ENCODE results near the gene CCNB1IP1. TPM values are rescaled to one million over a fixed set of nuclear protein-coding genes. Genes with fewer than 3 reads are reported as not detected.
"Not testable (repeated sequence)": the region's sequence is repeated elsewhere in the genome, so short reads cannot be mapped to it uniquely, and the experiment has no call there.

CCNB1IP1 gene
- total RNA-seq, 2 donors from 2014 or later, result 34.6 to 47.8 TPM

DNA sequence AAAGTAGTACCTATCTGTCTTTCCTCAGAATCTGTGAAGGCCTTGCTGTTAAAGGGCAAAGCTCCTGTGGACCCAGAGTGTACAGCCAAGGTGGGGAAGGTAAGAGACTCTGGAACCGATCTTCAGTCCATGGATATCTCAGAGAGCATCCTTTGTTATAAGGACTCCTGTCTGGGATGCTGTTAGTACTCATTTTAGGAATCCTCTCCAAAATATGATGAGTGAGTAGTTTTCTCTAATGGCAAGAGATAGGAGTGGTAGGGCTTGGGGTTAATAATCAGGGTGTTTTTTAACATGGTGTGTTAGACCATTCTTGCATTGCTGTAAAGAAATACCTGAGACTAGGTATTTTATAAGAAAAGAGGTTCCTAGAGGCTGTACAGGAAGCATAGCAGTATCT, 12.3 kb upstream of the CCNB1IP1 start:
- intact Hi-C loops (cut with DNase I), result no loop called here
- Histone ChIP-seq H3K9me3 (no peaks in the 10 kb centered on the region), H3K4me1 (replicated peaks) (no peaks in the 10 kb centered on the region), H3K27me3 (replicated peaks; ENCODE audit: insufficient read depth) (no peaks in the 10 kb centered on the region), H3K27ac (no peak overlapping the region), H3K36me3 (no peaks in the 10 kb centered on the region), H3K4me3 (no peak overlapping the region)
- TF ChIP-seq POLR2A (IDR thresholded peaks at IDR 0.05), result no peak
- no peak for TF ChIP-seq POLR2AphosphoS5 (IDR thresholded peaks at IDR 0.05)
- 89% methylated on average over 1 of the region's 1 CpG for WGBS
- no peak for DNase-seq (ENCODE audit: low spot score)

DNA sequence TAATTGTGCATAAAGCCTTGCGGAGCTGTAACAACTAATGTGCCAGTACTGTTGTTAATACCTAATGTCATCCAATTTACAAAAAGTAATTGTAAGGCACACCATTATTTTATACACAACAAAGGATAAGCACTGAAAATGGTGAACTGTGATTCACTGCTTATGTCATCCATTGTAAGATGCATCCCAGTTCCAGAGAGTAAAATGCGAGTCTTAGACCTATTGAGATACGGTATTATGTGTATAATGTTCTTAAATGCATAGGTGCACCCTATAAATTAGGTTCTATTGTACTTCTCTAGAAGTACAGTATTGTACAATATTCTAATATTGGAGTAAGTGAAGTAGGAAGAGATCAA, 10.8 kb upstream of the CCNB1IP1 start:
- Histone ChIP-seq H3K36me3 (no peaks in the 10 kb centered on the region), H3K9me3 (no peaks in the 10 kb centered on the region), H3K27ac (peak overlapping the region; percentile 89), H3K4me3 (peak overlapping the region; percentile 56 to 68), H3K27me3 (replicated peaks; ENCODE audit: insufficient read depth) (no peaks in the 10 kb centered on the region), H3K4me1 (replicated peaks) (no peaks in the 10 kb centered on the region)
- TF ChIP-seq, protein P1, sequence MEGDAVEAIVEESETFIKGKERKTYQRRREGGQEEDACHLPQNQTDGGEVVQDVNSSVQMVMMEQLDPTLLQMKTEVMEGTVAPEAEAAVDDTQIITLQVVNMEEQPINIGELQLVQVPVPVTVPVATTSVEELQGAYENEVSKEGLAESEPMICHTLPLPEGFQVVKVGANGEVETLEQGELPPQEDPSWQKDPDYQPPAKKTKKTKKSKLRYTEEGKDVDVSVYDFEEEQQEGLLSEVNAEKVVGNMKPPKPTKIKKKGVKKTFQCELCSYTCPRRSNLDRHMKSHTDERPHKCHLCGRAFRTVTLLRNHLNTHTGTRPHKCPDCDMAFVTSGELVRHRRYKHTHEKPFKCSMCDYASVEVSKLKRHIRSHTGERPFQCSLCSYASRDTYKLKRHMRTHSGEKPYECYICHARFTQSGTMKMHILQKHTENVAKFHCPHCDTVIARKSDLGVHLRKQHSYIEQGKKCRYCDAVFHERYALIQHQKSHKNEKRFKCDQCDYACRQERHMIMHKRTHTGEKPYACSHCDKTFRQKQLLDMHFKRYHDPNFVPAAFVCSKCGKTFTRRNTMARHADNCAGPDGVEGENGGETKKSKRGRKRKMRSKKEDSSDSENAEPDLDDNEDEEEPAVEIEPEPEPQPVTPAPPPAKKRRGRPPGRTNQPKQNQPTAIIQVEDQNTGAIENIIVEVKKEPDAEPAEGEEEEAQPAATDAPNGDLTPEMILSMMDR (IDR thresholded peaks at IDR 0.05), result no peak
- TF ChIP-seq POLR2A (IDR thresholded peaks at IDR 0.05), result no peak
- no peak for TF ChIP-seq POLR2AphosphoS5 (IDR thresholded peaks at IDR 0.05)
- 2% methylated on average over 3 of the region's 3 CpGs for WGBS
- DNase-seq (ENCODE audit: low spot score), result no peak
- intact Hi-C loops (cut with DNase I), result loop anchor here (2.0 kb wide), 2 partner anchors 111 to 341 kb away; partner anchors contain the start of genes APEX1, OSGEP and RNASE4

DNA sequence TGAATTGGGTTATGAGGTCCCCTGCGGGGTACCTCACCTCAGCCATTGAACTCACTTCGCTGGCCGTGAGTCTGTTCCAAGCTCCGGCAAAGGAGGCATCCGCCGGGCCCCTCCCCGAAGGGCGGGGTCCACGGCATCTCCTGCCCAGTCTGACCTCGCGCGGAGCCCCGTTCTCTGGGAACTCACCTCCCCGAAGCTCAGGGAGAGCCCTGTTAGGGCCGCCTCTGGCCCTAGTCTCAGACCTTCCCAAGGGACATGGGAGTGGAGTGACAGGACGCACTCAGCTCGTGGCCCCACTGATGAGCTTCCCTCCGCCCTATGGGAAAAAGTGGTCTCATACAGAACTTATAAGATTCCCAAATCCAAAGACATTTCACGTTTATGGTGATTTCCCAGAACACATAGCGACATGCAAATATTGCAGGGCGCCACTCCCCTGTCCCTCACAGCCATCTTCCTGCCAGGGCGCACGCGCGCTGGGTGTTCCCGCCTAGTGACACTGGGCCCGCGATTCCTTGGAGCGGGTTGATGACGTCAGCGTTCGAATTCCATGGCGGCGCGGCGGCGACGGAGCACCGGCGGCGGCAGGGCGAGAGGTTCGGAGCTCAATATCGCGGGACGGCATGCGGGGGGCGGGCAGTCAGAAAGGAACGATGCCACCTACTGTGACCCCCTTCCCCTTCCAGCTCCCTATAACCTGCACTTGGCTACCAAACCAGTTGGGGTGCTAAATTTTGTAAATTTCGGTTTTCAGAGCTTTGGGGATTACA, 10.2 kb upstream of the CCNB1IP1 start, which contains the start of gene PARP2:
Gene PARP2 (plus strand): TSS at position 544 of the 770 bp plus-strand sequence. CDS start 7 bp downstream, at position 551.
- DNase-seq (ENCODE audit: low spot score), result peak; percentile 95
- H3K4me3 ChIP-seq, result peak within 1 kb of the TSS; percentile 56 to 68
- no peaks in the 10 kb centered on the region for H3K9me3 ChIP-seq
- H3K27ac ChIP-seq, result peak within 1 kb of the TSS; percentile 89
- no peaks in the 10 kb centered on the region for H3K36me3 ChIP-seq
- H3K27me3 ChIP-seq (replicated peaks; ENCODE audit: insufficient read depth), result no peaks in the 10 kb centered on the region
- intact Hi-C loops (cut with DNase I), result loop anchor here (2.0 kb wide), 2 partner anchors 112 to 342 kb away; partner anchors contain the start of genes APEX1, OSGEP and RNASE4
- WGBS, result under 1% methylated on average over 50 of the region's 50 CpGs
- no peaks in the 10 kb centered on the region for H3K4me1 ChIP-seq (replicated peaks)
- peak; percentile 99 for TF ChIP-seq POLR2AphosphoS5 (IDR thresholded peaks at IDR 0.05)
- TF ChIP-seq, protein P1 (IDR thresholded peaks at IDR 0.05), result peak in 2 of 4 experiments; percentile 18 to 27
- peak; percentile 65 for TF ChIP-seq POLR2A (IDR thresholded peaks at IDR 0.05)

DNA sequence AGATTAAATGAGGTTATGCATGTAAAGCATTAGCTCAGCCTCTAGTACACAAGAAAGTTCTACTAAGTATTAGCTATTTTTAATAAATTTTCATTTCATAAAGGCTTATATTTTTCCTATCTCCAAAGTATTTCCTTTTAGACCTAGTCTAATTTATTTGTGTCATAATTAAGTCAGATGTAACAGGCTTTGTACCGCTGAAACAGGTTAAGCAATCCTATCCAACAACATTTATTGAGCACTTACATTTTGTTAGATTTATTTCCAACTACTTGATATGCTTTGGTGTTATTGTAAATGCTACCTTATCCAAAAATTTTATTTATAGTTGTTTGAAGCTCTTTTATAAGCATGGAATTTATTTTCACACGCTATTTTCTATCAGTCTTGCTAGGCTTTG, 8.6 kb upstream of the CCNB1IP1 start:
- no peaks in the 10 kb centered on the region for H3K4me1 ChIP-seq (replicated peaks)
- H3K27me3 ChIP-seq (replicated peaks; ENCODE audit: insufficient read depth), result no peaks in the 10 kb centered on the region
- no peaks in the 10 kb centered on the region for H3K9me3 ChIP-seq
- peak overlapping the region; percentile 89 for H3K27ac ChIP-seq
- no peaks in the 10 kb centered on the region for H3K36me3 ChIP-seq
- no peak for DNase-seq (ENCODE audit: low spot score)
- TF ChIP-seq POLR2A (IDR thresholded peaks at IDR 0.05), result no peak
- TF ChIP-seq, protein P1 (IDR thresholded peaks at IDR 0.05), result no peak
- intact Hi-C loops (cut with DNase I), result loop anchor here (2.0 kb wide), 2 partner anchors 113 to 343 kb away; partner anchors contain the start of genes APEX1, OSGEP and RNASE4
- WGBS, result 52% methylated on average over 2 of the region's 2 CpGs
- H3K4me3 ChIP-seq, result peak overlapping the region in 1 of 2 donors; percentile 56

DNA sequence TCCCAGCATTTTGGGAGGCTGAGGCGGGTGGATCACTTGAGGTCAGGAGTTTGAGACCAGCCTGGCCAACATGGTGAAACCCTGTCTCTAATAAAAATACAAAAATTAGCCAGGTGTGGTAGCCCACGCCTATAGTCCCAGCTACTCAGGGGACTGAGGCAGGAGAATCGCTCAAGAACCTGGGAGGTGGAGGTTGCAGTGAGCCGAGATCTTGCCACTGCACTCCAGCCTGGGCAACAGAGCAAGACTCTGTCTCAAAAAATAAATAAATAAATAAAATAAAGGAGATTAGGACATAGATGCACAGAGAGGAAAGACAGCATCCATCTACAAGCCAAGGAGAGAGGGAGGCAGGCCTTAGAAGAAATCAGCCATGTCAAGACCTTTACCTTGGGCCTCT, 8.0 kb upstream of the CCNB1IP1 start:
- 94% methylated on average over 4 of the region's 4 CpGs for WGBS
- DNase-seq (ENCODE audit: low spot score), result not testable (repeated sequence)

More for the DNA sequence above, 8.0 kb upstream of the CCNB1IP1 start:
- intact Hi-C loops (cut with DNase I); H3K4me1 ChIP-seq (replicated peaks); H3K27ac ChIP-seq; H3K4me3 ChIP-seq; H3K9me3 ChIP-seq; H3K36me3 ChIP-seq; H3K27me3 ChIP-seq (replicated peaks; ENCODE audit: insufficient read depth): not testable (repeated sequence)

Data from prostate gland (tissue), 2 donors.